GM19324 (cell line): Measurements from ENCODE around the gene APOLD1.
"Not testable (repeated sequence)": the region's sequence is repeated elsewhere in the genome, so short reads cannot be mapped to it uniquely, and the experiment has no call there.

Experiments used
- ATAC-seq: cut with Tn5 transposase; IDR thresholded peaks from one replicate; pipeline ENCODE4 v1.9.1; 2021; ENCODE audit warnings: mild to moderate bottlenecking, moderate library complexity; ENCODE audit not compliant: unreplicated experiment, low FRiP score

APOLD1 gene

GRCh38 chr12:12806784-12807516 lies 21.5 kb downstream of the APOLD1 start:
- no peak for ATAC-seq

DNA sequence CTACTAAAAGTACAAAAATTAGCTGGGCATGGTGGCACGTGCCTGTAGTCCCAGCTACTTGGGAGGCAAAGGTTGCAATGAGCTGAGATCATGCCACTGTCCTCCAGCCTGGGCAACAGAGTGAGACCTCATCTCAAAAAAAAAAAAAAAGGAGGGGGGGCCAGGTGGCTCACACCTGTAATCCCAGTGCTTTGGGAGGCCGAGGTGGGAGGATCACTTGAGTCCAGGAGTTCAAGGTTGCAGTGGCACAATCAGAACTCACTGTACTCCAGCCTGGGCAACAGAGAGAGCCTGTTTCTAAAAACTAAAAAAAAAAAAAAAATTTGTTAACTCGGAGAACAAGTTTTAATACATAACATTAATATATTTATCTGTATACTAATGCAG lies 22.1 kb downstream of the APOLD1 start:
- not testable (repeated sequence) for ATAC-seq

DNA sequence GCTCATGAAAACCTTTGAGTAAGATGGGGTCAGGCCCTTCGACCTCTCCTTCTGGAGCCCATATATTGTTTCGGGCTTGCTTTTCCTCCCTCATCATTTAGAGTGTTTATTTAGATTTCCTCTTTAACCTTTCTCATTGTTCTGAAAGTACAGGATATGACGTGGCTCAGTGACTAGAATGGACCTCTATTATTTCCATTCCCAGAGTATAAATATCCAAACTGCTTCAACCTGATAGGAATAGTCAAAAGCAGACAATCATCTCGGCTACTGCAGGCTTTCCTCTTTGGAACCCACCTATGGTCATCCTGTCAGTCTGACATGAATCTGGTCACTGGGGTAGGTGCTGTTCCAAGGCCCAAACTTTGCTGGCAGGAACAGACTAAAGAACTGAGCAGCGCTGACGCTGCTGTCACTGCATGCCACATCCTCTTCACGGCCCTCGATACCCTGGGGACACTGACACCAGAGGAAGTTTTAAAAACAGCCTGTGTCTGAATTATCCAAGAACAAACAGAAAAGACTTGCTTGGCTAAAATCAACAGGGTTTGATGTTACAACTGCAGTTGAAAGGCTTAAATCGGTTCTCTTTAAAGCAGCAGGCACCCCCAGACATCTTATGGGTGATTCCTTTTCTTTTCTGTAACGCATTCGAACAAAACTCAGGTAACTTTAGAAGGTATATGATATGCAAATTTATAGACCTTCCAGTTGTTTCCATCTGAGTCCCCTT lies 22.7 kb downstream of the APOLD1 start:
- ATAC-seq, result peak; percentile 58

DNA sequence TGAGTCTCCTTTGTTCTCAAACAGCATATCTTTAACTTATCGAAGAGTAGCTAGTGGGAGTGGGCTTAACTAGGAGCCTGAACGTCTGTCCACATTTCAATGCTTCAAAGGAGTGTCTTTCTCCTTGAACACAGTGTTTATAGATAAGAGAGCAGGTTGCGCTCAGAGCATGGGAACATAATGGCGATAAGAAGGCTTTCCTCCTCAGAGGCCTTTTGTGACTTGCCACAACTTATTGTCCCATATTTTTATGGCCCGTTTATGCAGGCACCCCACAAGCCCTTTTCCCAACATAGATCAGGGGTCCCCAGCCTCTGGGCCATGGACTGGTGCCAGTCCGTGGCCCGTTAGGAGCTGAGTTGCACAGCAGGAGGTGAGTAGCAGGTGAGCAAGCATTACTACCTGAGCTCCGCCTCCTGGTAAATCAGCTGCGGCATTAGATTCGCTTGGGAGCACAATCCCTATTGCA lies 25.1 kb downstream of the APOLD1 start:
- ATAC-seq, result no peak

DNA sequence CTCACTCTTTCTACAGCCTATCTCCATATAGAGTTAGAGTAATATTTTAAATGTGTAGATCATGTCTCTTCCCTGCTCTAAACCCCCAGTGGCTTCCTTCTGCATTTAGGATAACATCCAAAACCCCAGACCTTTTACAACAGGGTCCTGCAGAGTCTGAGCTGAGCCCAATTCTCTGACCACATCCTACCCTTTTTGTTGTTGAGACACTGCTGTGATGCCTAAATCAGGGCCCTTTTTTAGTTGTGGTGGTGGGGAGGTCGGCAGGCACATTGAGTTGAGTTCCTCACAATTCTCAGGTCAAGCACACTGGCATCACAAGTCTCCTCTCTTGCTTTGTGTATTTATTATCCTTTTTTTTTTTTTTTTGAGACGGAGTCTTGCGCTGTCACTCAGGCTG lies 25.9 kb downstream of the APOLD1 start:
- ATAC-seq, result no peak

- no peak for ATAC-seq
Measured at GRCh38 chr12:12812174-12812573, 26.7 kb downstream of the APOLD1 start.

DNA sequence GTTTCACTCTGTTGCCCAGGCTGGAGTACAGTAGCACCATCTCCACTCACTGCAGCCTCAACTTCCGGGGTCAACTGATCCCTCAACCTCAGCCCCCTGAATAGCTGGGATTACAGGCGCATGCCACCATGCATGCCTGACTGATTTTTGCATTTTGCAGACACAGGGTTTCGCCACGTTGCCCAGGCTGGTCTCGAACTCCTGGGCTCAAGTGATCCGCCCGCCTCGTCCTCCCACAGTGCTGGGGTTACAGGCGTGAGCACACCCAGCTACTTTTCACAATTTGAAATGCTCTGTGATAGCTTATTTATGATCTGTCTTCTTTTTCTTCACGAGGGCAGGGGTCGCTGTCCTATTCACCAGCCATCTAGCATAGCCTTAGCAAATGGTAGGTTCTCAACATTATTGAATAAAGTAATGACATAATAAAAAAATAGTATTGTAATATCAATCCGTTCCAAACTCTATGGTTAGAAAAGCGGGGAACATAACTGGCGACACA lies 27.2 kb downstream of the APOLD1 start:
- no peak for ATAC-seq

DNA sequence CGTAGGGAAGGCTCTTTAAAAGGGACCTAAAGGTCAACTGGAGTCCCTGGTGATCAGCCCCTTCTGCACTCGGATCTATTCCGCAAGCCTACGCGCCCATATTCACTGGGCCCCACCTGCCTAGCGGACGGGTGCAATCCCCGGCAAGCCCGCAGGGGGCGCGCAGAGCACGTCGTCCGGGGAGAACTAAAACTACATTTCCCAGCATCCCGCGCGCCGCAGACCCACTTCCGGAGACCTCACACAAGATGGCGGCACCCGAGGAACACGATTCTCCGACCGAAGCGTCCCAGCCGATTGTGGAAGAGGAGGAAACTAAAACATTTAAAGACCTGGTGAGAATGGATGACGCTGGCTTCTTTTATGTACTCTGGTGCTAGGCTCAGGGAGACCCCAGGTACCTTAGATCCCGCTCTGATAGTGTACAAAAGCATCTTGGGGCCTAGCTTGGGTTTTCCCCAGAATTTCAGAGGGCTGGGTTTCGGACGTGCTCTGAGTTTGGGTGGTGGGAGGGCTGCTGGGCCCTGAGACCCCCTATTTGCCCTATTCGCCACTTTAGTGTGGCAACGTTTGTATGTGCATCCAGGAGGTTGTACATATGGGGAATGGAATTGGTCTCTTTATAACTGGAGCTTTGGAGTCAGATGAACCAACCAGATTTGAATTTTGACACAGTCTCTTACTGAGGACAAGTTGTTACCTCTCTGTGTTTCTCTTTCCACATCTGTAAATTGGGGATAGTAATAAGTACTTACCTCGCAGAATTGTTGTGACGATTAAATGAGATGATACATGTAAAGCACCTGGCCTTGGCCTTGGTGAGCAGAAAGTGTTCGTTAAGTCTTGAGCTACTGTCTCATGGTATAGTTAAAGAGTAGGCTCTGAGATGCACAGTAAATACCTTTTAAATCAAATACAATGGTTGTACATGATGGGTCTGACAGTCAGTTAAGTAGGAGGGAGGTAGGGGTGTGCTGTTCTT lies 28.0 kb downstream of the APOLD1 start, which contains the start of gene DDX47:
Gene DDX47, plus strand, starts transcription at position 227 of the 982 bp plus-strand sequence. Its CDS starts 22 bp downstream, at position 249.
- peak; percentile 87 for ATAC-seq

DNA sequence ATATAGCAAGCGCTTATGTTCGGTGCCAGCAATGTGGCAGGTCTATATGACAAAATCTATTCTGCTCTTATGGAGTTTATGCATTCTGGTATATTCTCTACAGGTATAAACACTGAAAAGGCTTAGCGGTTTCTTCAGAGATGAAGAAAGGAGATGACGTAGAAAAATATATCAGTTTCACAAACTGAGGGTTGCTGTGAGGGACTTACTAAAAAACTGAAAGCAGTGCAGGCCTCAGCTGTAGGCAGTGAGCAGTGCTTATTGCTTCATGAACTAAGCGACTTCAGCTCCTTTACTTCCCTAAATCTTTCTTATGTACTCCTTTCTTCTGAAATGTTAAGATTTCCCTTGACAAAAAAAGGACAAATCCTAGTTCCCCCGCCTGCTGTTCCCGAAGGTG lies 32.2 kb downstream of the APOLD1 start:
- peak; percentile 54 for ATAC-seq

DNA sequence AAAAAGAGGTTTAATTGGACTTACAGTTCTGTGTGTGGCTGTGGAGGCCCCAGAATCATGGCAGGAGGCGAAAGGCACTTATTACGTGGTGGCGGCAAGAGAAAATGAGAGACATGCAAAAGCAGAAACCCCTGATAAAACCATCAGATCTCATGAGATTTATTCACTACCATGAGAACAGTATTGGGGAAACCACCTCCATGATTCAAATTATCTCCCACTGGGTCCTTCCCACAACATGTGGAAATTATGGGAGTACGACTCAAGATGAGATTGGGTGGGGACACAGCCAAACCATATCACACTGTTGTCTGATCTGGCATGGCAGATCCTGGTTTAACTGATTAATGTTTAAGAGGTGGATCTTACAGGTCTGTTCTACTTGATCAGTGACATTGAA lies 33.2 kb downstream of the APOLD1 start:
- ATAC-seq, result no peak

GRCh38 chr12:12819221-12819620 lies 33.8 kb downstream of the APOLD1 start:
- ATAC-seq, result no peak

DNA sequence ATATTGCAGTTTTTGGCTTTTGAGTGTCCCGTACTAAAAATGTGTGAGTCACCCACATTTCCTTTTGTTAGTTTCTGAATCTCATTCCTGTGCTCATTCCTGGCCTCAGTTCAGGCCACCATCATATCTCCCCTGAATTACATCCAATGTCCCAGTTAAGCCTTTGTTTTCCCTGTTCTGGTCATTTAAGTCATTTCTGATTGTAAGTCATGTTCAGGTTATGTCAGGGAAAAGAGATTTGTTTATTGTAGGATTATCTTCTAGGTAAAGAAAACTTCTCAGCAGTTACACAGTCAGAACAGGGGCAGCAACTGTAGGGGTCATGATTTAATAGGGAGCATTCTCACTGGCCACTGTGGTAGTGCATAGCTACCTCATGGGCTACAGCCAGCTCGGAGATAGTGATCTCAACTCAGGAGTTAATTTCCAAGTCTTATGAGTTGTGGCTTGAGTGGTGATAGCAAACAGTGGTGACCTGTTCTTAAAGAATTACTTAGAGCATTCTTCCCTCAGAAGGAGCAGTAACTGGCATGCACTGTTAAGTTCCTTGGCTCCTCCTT lies 34.4 kb downstream of the APOLD1 start:
- ATAC-seq, result no peak

DNA sequence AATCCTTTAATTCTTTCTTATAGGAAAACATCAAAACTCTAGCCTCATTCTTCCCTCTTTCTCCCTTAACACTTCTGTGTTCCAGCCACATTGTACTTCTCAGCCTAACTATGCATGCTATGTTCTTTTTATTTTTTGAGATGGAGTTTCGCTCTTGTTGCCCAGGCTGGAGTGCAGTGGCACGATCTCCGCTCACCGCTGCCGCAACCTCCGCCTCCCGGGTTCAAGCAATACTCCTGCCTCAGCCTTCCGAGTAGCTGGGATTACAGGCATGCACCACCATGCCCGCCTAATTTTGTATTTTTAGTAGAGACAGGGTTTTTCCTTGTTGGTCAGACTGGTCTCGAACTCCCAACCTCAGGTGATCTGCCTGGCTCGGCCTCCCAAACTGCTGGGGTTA lies 34.9 kb downstream of the APOLD1 start:
- not testable (repeated sequence) for ATAC-seq

DNA sequence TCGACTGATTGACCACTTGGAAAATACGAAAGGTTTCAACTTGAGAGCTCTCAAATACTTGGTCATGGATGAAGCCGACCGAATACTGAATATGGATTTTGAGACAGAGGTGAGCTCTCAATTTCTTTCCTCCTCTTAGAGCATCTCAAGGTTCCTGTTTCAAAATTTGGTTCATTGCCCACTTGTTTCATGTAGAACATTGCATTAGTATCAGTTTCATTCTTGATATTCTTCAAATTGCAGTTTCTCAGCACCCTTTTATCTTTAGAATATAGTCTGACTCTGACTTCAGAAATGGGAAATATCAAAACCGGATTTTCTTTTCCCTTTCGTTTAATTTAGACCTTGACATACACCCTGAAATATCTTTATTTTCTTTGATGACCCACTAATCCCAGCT lies 36.5 kb downstream of the APOLD1 start:
- no peak for ATAC-seq

DNA sequence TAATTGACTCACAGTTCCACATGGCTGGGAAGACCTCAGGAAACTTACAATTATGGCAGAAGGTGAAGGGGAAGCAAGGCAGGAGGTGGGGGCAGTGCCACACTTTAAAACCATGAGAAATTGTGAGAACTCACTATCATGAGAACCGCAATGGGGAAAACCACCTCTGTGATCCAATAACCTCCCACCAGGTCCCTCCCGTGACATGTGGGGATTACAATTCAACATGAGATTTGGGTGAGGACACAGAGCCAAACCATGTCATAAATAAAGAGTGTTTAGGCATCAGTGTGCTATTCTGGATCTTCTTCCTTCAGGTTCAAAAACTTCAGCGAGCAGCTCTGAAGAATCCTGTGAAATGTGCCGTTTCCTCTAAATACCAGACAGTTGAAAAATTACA lies 37.4 kb downstream of the APOLD1 start:
- no peak for ATAC-seq

GRCh38 chr12:12823300-12823699 lies 37.8 kb downstream of the APOLD1 start:
- no peak for ATAC-seq

GRCh38 chr12:12823811-12824210 lies 38.4 kb downstream of the APOLD1 start:
- ATAC-seq, result no peak

GRCh38 chr12:12835378-12836146 lies 50.1 kb downstream of the APOLD1 start:
- no peak for ATAC-seq

GRCh38 chr12:12836571-12836970 lies 51.1 kb downstream of the APOLD1 start:
- ATAC-seq, result no peak
